Fibroblast of skin of right quadriceps (primary cell): ENCODE results near the gene PDCD2.
"Not testable (repeated sequence)": the region's sequence is repeated elsewhere in the genome, so short reads cannot be mapped to it uniquely, and the experiment has no call there.

ENCODE experiments used
- DNase-seq: peaks from one replicate; pipeline ENCODE4 v3.0.0-alpha.2; 2013

The PDCD2 gene

GRCh38 chr6:170584181-170584953 lies at the start of gene PDCD2:
Gene PDCD2 (minus strand): TSS chr6:170584637. CDS start chr6:170584581, 56 bp downstream.
- DNase-seq, result peak; percentile 86

GRCh38 chr6:170616020-170616554 lies 31.6 kb upstream of the PDCD2 start:
- not testable (repeated sequence) for DNase-seq

- DNase-seq, result not testable (repeated sequence)
These were observed 27.9 kb upstream of the PDCD2 start for GRCh38 chr6:170612256-170612804.

- DNase-seq, result not testable (repeated sequence)
These were observed 24.8 kb upstream of the PDCD2 start for GRCh38 chr6:170609225-170609624.

- no peak for DNase-seq
These were observed 21.3 kb upstream of the PDCD2 start for GRCh38 chr6:170605574-170606259.

GRCh38 chr6:170597278-170597677 lies 12.8 kb upstream of the PDCD2 start:
- no peak for DNase-seq

- no peak for DNase-seq
These were observed 12.0 kb upstream of the PDCD2 start for GRCh38 chr6:170596426-170596825.

GRCh38 chr6:170590725-170591124 lies 6.3 kb upstream of the PDCD2 start:
- no peak for DNase-seq

GRCh38 chr6:170584954-170585498 lies 589 bp upstream of the PDCD2 start:
- DNase-seq, result no peak

GRCh38 chr6:170583756-170584180 lies 669 bp downstream of the PDCD2 start:
- no peak for DNase-seq

- no peak for DNase-seq
These were observed 5.5 kb downstream of the PDCD2 start for GRCh38 chr6:170578909-170579308.

GRCh38 chr6:170575250-170575649 lies 9.2 kb downstream of the PDCD2 start:
- DNase-seq, result no peak

GRCh38 chr6:170572704-170573466 lies 11.6 kb downstream of the PDCD2 start:
- no peak for DNase-seq

- no peak for DNase-seq
These were observed 19.4 kb downstream of the PDCD2 start for GRCh38 chr6:170564936-170565530.

GRCh38 chr6:170561555-170561954 lies 22.9 kb downstream of the PDCD2 start:
- DNase-seq, result no peak

GRCh38 chr6:170555305-170555704 lies 29.1 kb downstream of the PDCD2 start:
- no peak for DNase-seq

GRCh38 chr6:170554796-170555137 lies 29.7 kb downstream of the PDCD2 start:
- DNase-seq, result no peak

GRCh38 chr6:170554013-170554795 lies 30.2 kb downstream of the PDCD2 start, which contains the start of gene TBP:
Gene TBP (plus strand): TSS chr6:170554369. CDS start chr6:170557030, 2,661 bp downstream.
- DNase-seq, result peak; percentile 98

GRCh38 chr6:170553534-170554012 lies 30.9 kb downstream of the PDCD2 start:
- no peak for DNase-seq

GRCh38 chr6:170552765-170553533 lies 31.5 kb downstream of the PDCD2 start, which contains the start of gene PSMB1:
Gene PSMB1 (minus strand): TSS chr6:170553307. CDS start chr6:170553242, 65 bp downstream.
- peak; percentile 92 for DNase-seq
